Trophoblast cell (in vitro differentiated cells and primary cell): ENCODE data around the gene PREX1.

Experiments used
- DNase-seq, 2 donors: peaks; one replicate each; pipeline ENCODE4 v3.0.0-alpha.2; 2016
- H2AFZ ChIP-seq: 2 replicates; pipeline ENCODE4 v1.6.1; 2013; ENCODE audit warnings: low read length, moderate library complexity, mild to moderate bottlenecking; ENCODE audit not compliant: insufficient read depth, poor library complexity
- H2AK5ac ChIP-seq: 2 replicates; pipeline ENCODE4 v1.6.1; 2013; ENCODE audit warnings: mild to moderate bottlenecking, low read length
- H2BK120ac ChIP-seq: 2 replicates; pipeline ENCODE4 v1.6.1; 2013; ENCODE audit warnings: low read length, mild to moderate bottlenecking, moderate library complexity; ENCODE audit not compliant: insufficient read depth, poor library complexity
- H2BK12ac ChIP-seq: 2 replicates; pipeline ENCODE4 v1.6.1; 2013; ENCODE audit warnings: mild to moderate bottlenecking, low read length, moderate library complexity
- H2BK5ac ChIP-seq: 2 replicates; pipeline ENCODE4 v1.6.1; 2013; ENCODE audit warnings: low read length, low read depth, moderate library complexity, mild to moderate bottlenecking; ENCODE audit not compliant: poor library complexity
- H3K14ac ChIP-seq: 2 replicates; pipeline ENCODE4 v1.6.1; 2013; ENCODE audit warnings: mild to moderate bottlenecking, low read length
- H3K18ac ChIP-seq: 2 replicates; pipeline ENCODE4 v1.6.1; 2013; ENCODE audit warnings: mild to moderate bottlenecking, low read length
- H3K23ac ChIP-seq: 2 replicates; pipeline ENCODE4 v1.6.1; 2013; ENCODE audit warnings: low read length
- H3K27ac ChIP-seq: 2 replicates; pipeline ENCODE4 v1.5.1; 2013; ENCODE audit warnings: low read depth, mild to moderate bottlenecking, inconsistent platforms, low read length, moderate library complexity
- H3K27me3 ChIP-seq: 2 replicates; pipeline ENCODE4 v1.6.1; 2013; ENCODE audit warnings: inconsistent platforms, mild to moderate bottlenecking, low read length, moderate library complexity; ENCODE audit not compliant: insufficient read depth
- H3K36me3 ChIP-seq, 2 experiments: 1 replicate in 1 of 2; 2 replicates in 1 of 2; pipeline ENCODE4 v1.6.1; 2013; ENCODE audit warnings: low read length in 2 of 2, mild to moderate bottlenecking in 2 of 2, moderate library complexity in 1 of 2; ENCODE audit not compliant: insufficient read depth in 2 of 2, control insufficient read depth in 1 of 2
- H3K4ac ChIP-seq: 2 replicates; pipeline ENCODE4 v1.6.1; 2013; ENCODE audit warnings: low read depth, mild to moderate bottlenecking, low read length, moderate library complexity
- H3K4me1 ChIP-seq, 2 experiments: 1 replicate in 1 of 2; 2 replicates in 1 of 2; pipeline ENCODE4 v1.6.1; 2013; ENCODE audit warnings: low read length in 2 of 2, mild to moderate bottlenecking in 2 of 2, moderate library complexity in 1 of 2; ENCODE audit not compliant: insufficient read depth in 2 of 2, control insufficient read depth in 1 of 2
- H3K4me2 ChIP-seq: 2 replicates; pipeline ENCODE4 v1.6.1; 2013; ENCODE audit warnings: inconsistent platforms, mild to moderate bottlenecking, low read length, moderate library complexity
- H3K4me3 ChIP-seq: 2 replicates; pipeline ENCODE4 v1.5.1; 2013; ENCODE audit warnings: mild to moderate bottlenecking, low read depth, low read length, inconsistent platforms
- H3K79me1 ChIP-seq: one replicate; pipeline ENCODE4 v1.6.1; 2013; ENCODE audit warnings: low read length
- H3K79me2 ChIP-seq: 2 replicates; pipeline ENCODE4 v1.6.1; 2013; ENCODE audit warnings: low read length, mild to moderate bottlenecking; ENCODE audit not compliant: control insufficient read depth, insufficient read depth, poor library complexity
- H3K9ac ChIP-seq: 2 replicates; pipeline ENCODE4 v1.6.1; 2013; ENCODE audit warnings: mild to moderate bottlenecking, low read length
- H3K9me3 ChIP-seq: 2 replicates; pipeline ENCODE4 v1.6.1; 2013; ENCODE audit warnings: low read depth, mild to moderate bottlenecking, control low read depth, inconsistent platforms, low read length; ENCODE audit not compliant: insufficient read depth
- H4K12ac ChIP-seq: 2 replicates; pipeline ENCODE4 v1.6.1; 2013; ENCODE audit warnings: low read depth, mild to moderate bottlenecking, low read length, moderate library complexity
- H4K8ac ChIP-seq: 2 replicates; pipeline ENCODE4 v1.6.1; 2013; ENCODE audit warnings: low read depth, mild to moderate bottlenecking, low read length, moderate library complexity
- H4K91ac ChIP-seq: one replicate; pipeline ENCODE4 v1.6.1; 2013; ENCODE audit warnings: low read depth, mild to moderate bottlenecking, low read length, moderate library complexity
- WGBS: extraction: QIAGEN DNeasy Blood & Tissue Kit; methylation state at CpG from one replicate; pipeline ENCODE4 v1.1.7; 2013; ENCODE audit warnings: missing lambda C conversion rate; ENCODE audit not compliant: insufficient read length, insufficient coverage; ENCODE audit errors: extremely low coverage; 5-methylcytosine and 5-hydroxymethylcytosine counted together

Gene PREX1

GRCh38 chr20:48648482-48649051, 179.2 kb downstream of the PREX1 start:
- H3K9ac ChIP-seq = no peak overlapping the region
- H3K36me3 ChIP-seq = peaks cover 0 to 2% of the 10 kb centered on the region in 2 experiments
- no peaks in the 10 kb centered on the region for H3K79me2 ChIP-seq
- no peak overlapping the region for H4K91ac ChIP-seq
- no peak overlapping the region for H3K4me2 ChIP-seq
- WGBS = no CpG with 5 or more reads among the region's 9 CpGs
- H3K23ac ChIP-seq = no peak overlapping the region
- H3K4ac ChIP-seq = no peak overlapping the region
- no peaks in the 10 kb centered on the region for H3K27me3 ChIP-seq
- no peak overlapping the region for H3K14ac ChIP-seq
- H2AFZ ChIP-seq = no peak overlapping the region
- H3K9me3 ChIP-seq = peaks cover 3% of the 10 kb centered on the region
- no peak overlapping the region for H2BK120ac ChIP-seq
- DNase-seq = no peak
- H3K4me1 ChIP-seq = peaks cover 0 to 2% of the 10 kb centered on the region in 2 experiments
- H3K27ac ChIP-seq = no peak overlapping the region
- H2BK12ac ChIP-seq = no peak overlapping the region
- H3K4me3 ChIP-seq = no peak overlapping the region
- H3K79me1 ChIP-seq = no peaks in the 10 kb centered on the region
- no peak overlapping the region for H2BK5ac ChIP-seq
- H4K8ac ChIP-seq = no peak overlapping the region
- H4K12ac ChIP-seq = no peak overlapping the region
- H3K18ac ChIP-seq = no peak overlapping the region
- no peak overlapping the region for H2AK5ac ChIP-seq

GRCh38 chr20:48647858-48648257, 179.9 kb downstream of the PREX1 start:
- H3K9ac ChIP-seq = no peak overlapping the region
- H3K23ac ChIP-seq = no peak overlapping the region
- no peak overlapping the region for H4K12ac ChIP-seq
- H3K4ac ChIP-seq = no peak overlapping the region
- no peak overlapping the region for H2AFZ ChIP-seq
- no peak overlapping the region for H3K14ac ChIP-seq
- no peak overlapping the region for H2AK5ac ChIP-seq
- H3K9me3 ChIP-seq = no peaks in the 10 kb centered on the region
- no peak overlapping the region for H4K91ac ChIP-seq
- no peak overlapping the region for H3K18ac ChIP-seq
- no peak for DNase-seq
- H2BK120ac ChIP-seq = no peak overlapping the region
- H3K27ac ChIP-seq = no peak overlapping the region
- no peaks in the 10 kb centered on the region for H3K79me1 ChIP-seq
- no peaks in the 10 kb centered on the region for H3K27me3 ChIP-seq
- peaks cover 0 to 2% of the 10 kb centered on the region in 2 experiments for H3K4me1 ChIP-seq
- no peak overlapping the region for H2BK5ac ChIP-seq
- H3K4me3 ChIP-seq = no peak overlapping the region
- no CpG with 5 or more reads among the region's 5 CpGs for WGBS
- H3K4me2 ChIP-seq = no peak overlapping the region
- no peak overlapping the region for H4K8ac ChIP-seq
- H3K79me2 ChIP-seq = no peaks in the 10 kb centered on the region
- no peak overlapping the region for H2BK12ac ChIP-seq
- H3K36me3 ChIP-seq = peaks cover 0 to 2% of the 10 kb centered on the region in 2 experiments

- Histone ChIP-seq H3K79me2 (no peaks in the 10 kb centered on the region), H3K36me3 (peaks cover 0 to 2% of the 10 kb centered on the region in 2 experiments), H2BK12ac (no peak overlapping the region), H3K9ac (no peak overlapping the region), H3K79me1 (no peaks in the 10 kb centered on the region), H3K14ac (no peak overlapping the region), H3K18ac (no peak overlapping the region), H4K91ac (no peak overlapping the region), H2BK120ac (no peak overlapping the region), H3K27me3 (no peaks in the 10 kb centered on the region), H3K4me1 (peaks cover 0 to 2% of the 10 kb centered on the region in 2 experiments), H3K4ac (no peak overlapping the region), H3K4me3 (no peak overlapping the region), H3K4me2 (no peak overlapping the region), H3K23ac (no peak overlapping the region), H3K9me3 (no peaks in the 10 kb centered on the region), H4K12ac (no peak overlapping the region), H4K8ac (no peak overlapping the region), H2AK5ac (no peak overlapping the region), H2AFZ (no peak overlapping the region), H3K27ac (no peak overlapping the region), H2BK5ac (no peak overlapping the region)
- WGBS = no CpG with 5 or more reads among the region's 13 CpGs
- no peak for DNase-seq
These were observed 182.1 kb downstream of the PREX1 start for GRCh38 chr20:48645666-48646065.

GRCh38 chr20:48644286-48644828, 183.4 kb downstream of the PREX1 start:
- no peak overlapping the region for H3K4me3 ChIP-seq
- no peak overlapping the region for H2BK12ac ChIP-seq
- H3K4me1 ChIP-seq = peaks cover 0 to 2% of the 10 kb centered on the region in 2 experiments
- no peaks in the 10 kb centered on the region for H3K36me3 ChIP-seq
- no CpG with 5 or more reads among the region's 15 CpGs for WGBS
- H3K79me2 ChIP-seq = no peaks in the 10 kb centered on the region
- H3K9me3 ChIP-seq = no peaks in the 10 kb centered on the region
- no peak overlapping the region for H3K27ac ChIP-seq
- no peak overlapping the region for H2BK120ac ChIP-seq
- no peak overlapping the region for H3K4me2 ChIP-seq
- no peak overlapping the region for H3K18ac ChIP-seq
- H3K4ac ChIP-seq = no peak overlapping the region
- H2BK5ac ChIP-seq = no peak overlapping the region
- no peak overlapping the region for H4K12ac ChIP-seq
- DNase-seq = no peak
- H3K9ac ChIP-seq = no peak overlapping the region
- H2AFZ ChIP-seq = no peak overlapping the region
- no peak overlapping the region for H3K23ac ChIP-seq
- H4K91ac ChIP-seq = no peak overlapping the region
- no peak overlapping the region for H4K8ac ChIP-seq
- no peaks in the 10 kb centered on the region for H3K27me3 ChIP-seq
- H3K79me1 ChIP-seq = no peaks in the 10 kb centered on the region
- no peak overlapping the region for H3K14ac ChIP-seq
- H2AK5ac ChIP-seq = no peak overlapping the region
